Dermis blood vessel endothelial cell (primary cell): ENCODE data around the gene TBC1D24. TPM values are rescaled to one million over a fixed set of nuclear protein-coding genes. Genes with fewer than 3 reads are reported as not detected.
"Not testable (repeated sequence)": the region's sequence is repeated elsewhere in the genome, so short reads cannot be mapped to it uniquely, and the experiment has no call there.

Source experiments
- DNase-seq: peaks from one replicate; pipeline ENCODE4 v3.0.0; 2010
- total RNA-seq: library from RNA; depleted of rRNA; stranded (reverse); fragments of >200 nt; gene quantifications from 2 replicates; pipeline ENCODE4 v1.2.3, GENCODE V29; 2014

The TBC1D24 gene
- total RNA-seq: 15.3 and 18.1 TPM in 2 replicates

DNA sequence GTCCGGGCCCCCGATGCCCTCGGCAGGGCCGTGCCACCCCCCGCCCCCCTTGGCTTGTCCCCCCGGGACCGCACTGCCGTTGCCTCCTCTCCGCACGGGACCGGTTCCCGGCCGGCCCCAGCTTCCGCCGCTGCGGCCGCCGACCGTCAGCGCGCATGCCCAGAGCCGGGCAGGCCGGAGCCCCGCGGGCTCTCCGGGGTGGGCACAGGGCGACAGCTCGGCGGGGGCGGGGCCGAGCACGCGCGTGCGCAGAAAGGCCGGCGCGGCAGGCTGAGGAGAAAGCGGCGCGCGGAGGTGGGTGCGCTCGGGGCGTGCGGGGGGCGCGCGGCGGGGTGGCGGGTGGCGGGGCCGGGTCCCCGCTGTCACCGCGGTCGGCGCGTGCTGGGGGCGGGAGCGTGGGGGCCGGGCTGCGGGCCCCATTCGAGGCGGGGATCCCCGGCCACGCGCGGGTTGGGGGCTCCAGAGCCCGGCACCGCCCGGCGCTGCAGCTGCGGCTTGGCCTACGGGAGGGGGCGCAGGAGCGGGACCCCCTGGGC lies at the start of gene TBC1D24:
TSS of gene TBC1D24 (plus strand) at position 251 of the 536 bp plus-strand sequence. CDS start 21,022 bp downstream, outside the sequence.
- peak; percentile 88 for DNase-seq

DNA sequence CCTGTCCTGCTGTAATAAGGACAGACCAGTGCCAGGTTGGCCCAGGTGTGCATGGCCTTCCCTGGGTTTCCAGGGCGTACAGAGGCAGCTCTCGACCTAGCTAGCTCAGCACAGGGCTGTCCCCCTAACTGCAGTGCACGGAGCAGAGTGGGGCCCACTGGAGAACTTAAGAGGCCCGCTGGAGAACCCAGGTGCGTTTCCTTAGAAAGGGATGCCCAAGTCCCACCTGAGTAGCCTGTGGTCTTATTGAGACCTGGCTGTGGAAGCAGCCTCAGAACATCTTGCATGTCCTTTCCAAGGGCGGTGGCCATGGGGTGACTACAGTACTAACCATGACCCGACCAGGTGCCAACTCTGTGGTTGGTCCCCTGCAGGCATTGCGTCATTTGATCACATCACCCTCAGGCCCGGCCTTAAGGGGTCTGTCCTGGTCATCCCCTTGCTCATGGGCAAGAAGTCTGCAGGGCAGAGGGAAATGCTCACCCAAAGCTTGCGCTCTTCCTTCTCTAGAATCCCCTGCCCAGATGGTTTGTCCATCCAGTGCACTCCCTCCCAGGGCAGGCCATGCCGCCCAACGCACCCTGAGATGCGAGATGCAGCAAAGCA lies 49.0 kb upstream of the TBC1D24 start:
- DNase-seq: no peak

DNA sequence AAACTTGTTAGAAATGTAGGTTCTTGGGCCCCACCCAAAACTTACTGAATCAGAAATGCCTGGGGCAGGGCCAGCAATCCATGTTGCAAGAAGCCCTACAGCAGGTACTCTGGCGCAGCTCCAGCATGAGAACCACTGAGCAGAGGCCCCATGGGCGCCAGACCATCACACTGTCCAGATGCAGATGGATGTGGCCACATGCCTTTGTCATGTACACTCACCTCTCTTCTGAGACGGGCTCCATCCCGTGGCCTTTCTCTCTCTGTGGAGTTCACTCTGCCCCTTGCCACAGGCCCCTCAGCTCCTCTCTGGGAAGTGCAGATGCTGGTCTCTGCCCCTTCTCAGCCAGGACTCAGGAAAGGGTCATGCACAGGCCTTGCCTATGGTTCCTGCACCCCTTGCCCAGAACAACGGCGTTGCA lies 48.0 kb upstream of the TBC1D24 start:
- no peak for DNase-seq

DNA sequence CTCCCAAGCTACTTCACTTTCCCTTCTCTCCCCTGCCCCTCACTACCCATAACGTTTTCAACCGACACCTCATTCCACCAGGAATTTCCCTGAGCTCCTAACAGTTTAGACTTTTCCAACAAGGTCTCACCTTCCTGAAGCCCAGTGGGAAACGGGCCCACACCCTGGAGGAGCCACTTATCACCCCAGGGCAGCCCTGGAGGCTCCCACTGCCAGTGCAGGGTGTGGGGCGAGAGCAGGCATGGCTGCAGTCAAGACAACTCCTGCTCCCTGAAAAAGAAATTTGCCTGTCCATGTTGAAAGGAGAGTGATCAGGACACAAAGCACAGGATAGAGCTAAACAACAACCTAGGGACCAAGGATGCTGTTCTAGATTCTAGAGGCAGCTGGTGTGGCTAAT lies 47.4 kb upstream of the TBC1D24 start:
- DNase-seq: no peak

DNA sequence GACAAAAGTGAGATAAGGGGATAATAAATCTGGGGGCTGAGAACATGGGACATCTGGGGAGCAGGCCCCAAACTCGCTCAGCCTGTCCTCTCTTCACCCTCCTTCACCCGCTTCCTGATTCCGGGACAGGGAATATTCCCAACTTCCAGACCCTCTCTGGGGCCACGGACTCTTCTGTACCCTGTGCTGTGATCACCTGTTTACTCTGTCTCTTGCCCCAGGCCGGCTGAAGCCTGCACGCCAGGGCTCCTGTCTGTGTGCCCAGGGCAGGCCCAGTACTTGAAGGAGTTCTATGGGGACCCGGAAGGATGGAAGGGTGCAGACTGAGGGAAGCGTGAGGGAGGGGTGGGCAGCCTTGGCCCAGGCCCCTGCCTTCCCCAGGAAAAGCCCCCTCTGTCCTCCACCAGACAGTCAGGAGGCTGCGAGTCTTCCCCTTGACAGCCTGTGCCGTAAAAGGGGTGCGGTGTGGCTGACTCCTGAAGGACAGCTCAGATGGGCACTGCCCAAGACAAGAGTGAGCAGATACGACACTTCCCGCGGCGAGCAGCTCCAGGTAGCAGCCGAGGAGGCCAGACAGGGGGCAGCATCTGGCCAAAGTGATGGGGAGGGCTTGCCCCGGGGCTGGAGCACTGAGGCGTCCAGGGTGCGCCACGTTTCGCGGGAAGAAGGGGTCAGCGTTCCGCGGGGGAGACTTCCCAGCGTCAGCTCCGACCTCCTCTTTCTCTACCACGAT lies 46.7 kb upstream of the TBC1D24 start:
- DNase-seq: peak; percentile 55

- no peak for DNase-seq
Measured at GRCh38 chr16:2428784-2429033, 46.2 kb upstream of the TBC1D24 start.

- peak; percentile 96 for DNase-seq
Measured at GRCh38 chr16:2429034-2429770, 45.7 kb upstream of the TBC1D24 start, which contains the start of gene CCNF. CCNF (plus strand) TSS chr16:2429447; CDS start chr16:2429482, 35 bp downstream.

DNA sequence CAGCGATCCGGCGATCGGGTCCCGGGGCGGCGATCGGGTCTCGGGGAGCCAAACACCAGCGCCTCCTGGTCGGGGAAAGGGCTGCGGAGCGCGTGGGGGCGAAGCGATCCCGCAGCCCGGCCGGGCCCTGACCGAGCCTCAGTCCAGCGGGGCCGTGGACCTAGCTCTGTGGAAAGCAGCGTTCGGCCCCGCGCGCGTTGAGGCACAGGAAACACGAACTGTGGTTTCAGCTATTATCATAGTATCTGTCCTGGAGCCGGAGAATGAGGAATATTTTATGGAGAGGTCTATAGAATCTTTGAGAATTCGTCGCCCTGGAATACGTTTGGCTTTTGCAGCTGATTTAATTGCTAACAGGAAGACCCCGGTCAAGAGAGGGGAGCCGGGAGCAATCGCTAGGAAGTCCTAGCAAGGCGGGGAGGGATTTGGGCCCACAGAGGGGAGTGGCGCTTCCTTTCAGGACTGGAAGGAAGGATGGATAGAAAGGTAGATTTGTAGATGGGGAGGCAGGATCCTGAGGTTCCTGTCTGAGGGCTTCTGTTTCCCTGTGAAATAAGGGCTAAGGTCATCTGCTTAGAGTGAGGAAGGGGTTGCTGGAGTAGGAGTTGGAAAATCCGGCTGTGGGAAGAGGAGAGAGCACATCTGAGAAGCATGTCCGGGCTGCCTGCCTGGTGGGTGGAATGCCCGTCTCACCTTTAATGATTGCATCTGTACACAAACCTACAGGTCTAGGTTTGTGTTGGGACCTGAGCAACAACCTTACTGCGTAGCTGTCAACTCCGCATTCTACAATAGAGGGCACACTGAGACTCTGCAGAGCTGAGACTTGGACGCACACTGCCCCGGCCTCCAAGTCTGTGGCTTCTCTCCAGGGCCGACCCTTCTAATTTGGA lies 44.9 kb upstream of the TBC1D24 start:
- DNase-seq: peak; percentile 60

DNA sequence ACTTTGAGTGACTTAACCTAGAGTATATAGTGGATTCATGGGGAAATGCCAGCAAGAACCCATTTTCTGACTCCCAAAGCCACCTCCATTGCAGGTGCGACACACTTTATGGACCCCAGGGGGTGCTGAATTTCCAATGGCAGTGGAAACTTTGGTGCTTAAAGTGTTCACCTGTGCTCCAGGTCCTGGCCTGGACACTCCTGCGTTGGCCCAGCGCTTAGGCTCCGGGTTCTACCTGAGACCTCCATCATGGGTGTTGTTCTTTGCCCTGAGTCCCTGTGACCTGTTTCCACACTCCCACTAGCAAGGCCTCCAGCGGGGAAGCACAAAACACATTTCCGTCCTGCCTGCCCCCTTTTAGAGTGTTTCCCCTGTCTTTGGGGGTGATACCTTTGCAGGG lies 42.6 kb upstream of the TBC1D24 start:
- peak; percentile 13 for DNase-seq

GRCh38 chr16:2432801-2433505 lies 42.0 kb upstream of the TBC1D24 start:
- DNase-seq: peak; percentile 41

- DNase-seq: not testable (repeated sequence)
Measured at GRCh38 chr16:2435236-2435635, 39.7 kb upstream of the TBC1D24 start.

DNA sequence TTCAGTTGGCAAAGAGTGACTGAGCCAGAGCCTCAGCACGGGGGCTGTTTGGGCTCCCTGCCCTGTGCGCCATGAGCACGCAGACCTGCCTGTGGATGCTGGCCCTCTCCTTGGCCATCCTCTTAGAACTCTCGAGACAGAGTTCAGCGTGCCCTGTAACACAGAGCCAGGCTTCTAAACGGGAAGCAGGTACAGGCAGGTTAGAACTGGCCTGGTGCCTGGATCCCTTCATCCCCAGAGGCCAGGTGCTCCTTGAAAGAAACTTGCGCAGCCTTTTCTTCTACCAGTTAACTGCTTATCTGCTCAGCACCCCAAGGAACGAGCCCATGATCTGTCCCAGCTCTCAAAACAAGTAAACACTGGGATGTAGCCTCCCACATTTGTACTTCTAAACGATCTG lies 38.8 kb upstream of the TBC1D24 start:
- no peak for DNase-seq

- DNase-seq: no peak
Measured at GRCh38 chr16:2437032-2437790, 37.7 kb upstream of the TBC1D24 start.

- no peak for DNase-seq
Measured at GRCh38 chr16:2438121-2438520, 36.8 kb upstream of the TBC1D24 start.

DNA sequence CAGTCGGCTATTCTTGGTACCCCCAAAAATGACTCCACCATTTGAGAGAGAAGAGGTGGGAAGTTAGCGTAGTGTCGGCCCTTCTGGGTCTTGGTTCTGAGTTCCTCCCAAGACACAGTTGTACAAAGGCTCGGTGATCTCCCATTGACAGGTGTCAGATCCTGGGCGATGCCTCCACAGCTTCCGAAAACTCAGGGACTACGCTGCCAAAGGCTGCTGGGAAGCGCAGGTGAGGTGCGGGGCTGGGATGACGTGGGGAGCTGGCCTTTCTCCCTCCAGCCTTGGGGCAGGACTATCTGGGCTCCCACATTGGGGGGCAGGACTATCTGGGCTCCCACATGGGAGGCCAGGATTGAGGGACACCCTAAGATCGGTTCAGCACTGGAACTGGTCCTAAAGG lies 35.3 kb upstream of the TBC1D24 start:
- no peak for DNase-seq

- DNase-seq: not testable (repeated sequence)
Measured at GRCh38 chr16:2441143-2441804, 33.7 kb upstream of the TBC1D24 start.

- DNase-seq: no peak
Measured at GRCh38 chr16:2443555-2443954, 31.4 kb upstream of the TBC1D24 start.

GRCh38 chr16:2447920-2448583 lies 26.9 kb upstream of the TBC1D24 start:
- no peak for DNase-seq

- no peak for DNase-seq
Measured at GRCh38 chr16:2449118-2449517, 25.8 kb upstream of the TBC1D24 start.

GRCh38 chr16:2450535-2450934 lies 24.4 kb upstream of the TBC1D24 start:
- no peak for DNase-seq
